GM13977 (cell line): ENCODE results near the gene ZDHHC14.

Source experiments
- DNase-seq: peaks from one replicate; pipeline ENCODE4 v3.0.0; 2012; ENCODE audit warnings: low spot score
- CTCF ChIP-seq: IDR thresholded peaks from 2 replicates; pipeline ENCODE4 v1.5.1; 2012; ENCODE audit warnings: mild to moderate bottlenecking, control low read depth; ENCODE audit not compliant: insufficient read depth; ENCODE audit errors: extremely low read depth, missing control alignments
- in situ Hi-C: fragments of 300-500 bp; cut with MboI; formaldehyde crosslinking; loops from one replicate; pipeline ENCODE4 v1.12.0; 2022; ENCODE audit warnings: low sequenced_read_pairs, low pct_unique_long_range_greater_than_20kb, mixed read lengths, inconsistent platforms; ENCODE audit not compliant: unreplicated experiment

ZDHHC14 gene

GRCh38 chr6:157660414-157660813, 279.4 kb downstream of the ZDHHC14 start:
- in situ Hi-C loops = no loop called here
- no peak for TF ChIP-seq CTCF
- no peak for DNase-seq

GRCh38 chr6:157661652-157662051, 280.7 kb downstream of the ZDHHC14 start:
- no peak for TF ChIP-seq CTCF
- in situ Hi-C loops = no loop called here
- DNase-seq = no peak

DNA sequence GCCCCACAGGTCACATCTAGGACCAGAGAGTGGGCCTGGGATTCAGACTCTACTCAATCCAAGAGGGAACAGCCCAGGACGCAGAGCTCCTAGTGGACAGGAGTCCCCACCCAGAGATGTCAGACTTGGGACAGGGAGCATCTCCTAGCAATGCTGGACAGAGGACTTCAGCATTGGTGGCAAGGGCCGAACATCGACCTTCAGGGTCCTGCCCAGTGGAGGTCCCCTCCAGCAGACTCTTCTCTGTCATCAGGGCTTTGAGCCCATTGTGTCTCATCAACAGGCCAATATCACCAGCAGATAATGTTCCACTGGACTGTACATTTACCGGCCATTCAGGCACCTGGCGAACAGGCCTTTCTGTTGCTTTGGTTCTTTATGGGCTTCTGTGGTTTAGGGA, 282.3 kb downstream of the ZDHHC14 start:
- TF ChIP-seq CTCF = no peak
- in situ Hi-C loops = no loop called here
- no peak for DNase-seq

GRCh38 chr6:157665180-157665579, 284.2 kb downstream of the ZDHHC14 start:
- no peak for DNase-seq
- in situ Hi-C loops = no loop called here
- no peak for TF ChIP-seq CTCF

- DNase-seq = no peak
- in situ Hi-C loops = no loop called here
- no peak for TF ChIP-seq CTCF
Observed at GRCh38 chr6:157666729-157667128, 285.7 kb downstream of the ZDHHC14 start.

- in situ Hi-C loops = no loop called here
- peak; percentile 77 for TF ChIP-seq CTCF
- DNase-seq = peak; percentile 83
Observed at GRCh38 chr6:157667211-157668008, 286.4 kb downstream of the ZDHHC14 start.
